Endothelial cell of umbilical vein (primary cell): ENCODE measurements around the gene KCNJ16. TPM values are rescaled to one million over a fixed set of nuclear protein-coding genes. Genes with fewer than 3 reads are reported as not detected.

Experiments used
- BruUV-seq: library from RNA; stranded (reverse); fragments of 400-500 nt; replicated peaks from 2 replicates; lab custom pipeline; 2021; lab: Mats Ljungman, UMichigan
- CTCF ChIA-PET: fragments of 300-600, 350-600 bp; sonication (Branson Sonifier 250); formaldehyde crosslinking; loops from one replicate; lab custom pipeline; 2021; ENCODE audit warnings: antibody characterized with exemption, inconsistent platforms; lab: Charles Lee
- POLR2A ChIA-PET: fragments of 300-600, 350-600 bp; sonication (Branson Sonifier 250); formaldehyde crosslinking; loops from one replicate; lab custom pipeline; 2021; ENCODE audit warnings: antibody characterized with exemption, inconsistent platforms; lab: Charles Lee
- DNase-seq: peaks from one replicate; pipeline ENCODE4 v3.0.0-alpha.2; 2011; ENCODE audit warnings: low read depth, low spot score
- FAIRE-seq: peaks from 2 replicates; lab custom pipeline; 2011; peaks lifted over from hg19 to GRCh38; lab: Jason Lieb, UNC
- H2AFZ ChIP-seq: 2 replicates; pipeline ENCODE4 v1.6.0; 2012; ENCODE audit warnings: low read depth, low read length, control low read depth, inconsistent platforms
- H3K27ac ChIP-seq: 2 replicates; pipeline ENCODE4 v1.5.1; 2011; ENCODE audit warnings: low read depth, mild to moderate bottlenecking, control low read depth, low read length, moderate library complexity; ENCODE audit not compliant: insufficient read depth
- H3K27me3 ChIP-seq, 2 experiments: 2 replicates each; pipeline versions ENCODE4 v1.6.0 to v1.6.1; 2011; ENCODE audit warnings: low read length in 2 of 2, mixed read lengths in 1 of 2; ENCODE audit not compliant: control insufficient read depth in 2 of 2, insufficient read depth in 2 of 2
- H3K36me3 ChIP-seq, 2 experiments: 2 replicates in 1 of 2; 3 replicates in 1 of 2; pipeline ENCODE4 v1.5.1; 2011; ENCODE audit warnings: low read length in 2 of 2, mild to moderate bottlenecking in 1 of 2, moderate library complexity in 1 of 2; ENCODE audit not compliant: control insufficient read depth in 2 of 2, insufficient read depth in 2 of 2; ENCODE audit errors: extremely low read depth in 1 of 2
- H3K4me1 ChIP-seq: 3 replicates; pipeline ENCODE4 v1.5.1; 2011; ENCODE audit warnings: mild to moderate bottlenecking, low read length; ENCODE audit not compliant: control insufficient read depth, insufficient read depth; ENCODE audit errors: extremely low read depth
- H3K4me2 ChIP-seq: 2 replicates; pipeline ENCODE4 v1.6.1; 2011; ENCODE audit warnings: low read length, control low read depth, mixed read lengths; ENCODE audit not compliant: insufficient read depth
- H3K4me3 ChIP-seq, 3 experiments: fragments of 200-600 bp in 1 of 3; sonication (generic), shearing (Covaris generic) in 1 of 3; replicated peaks in 1 of 3; 2 replicates each; pipeline ENCODE4 v1.5.1; 2011 to 2016; ENCODE audit warnings: control low read depth in 3 of 3, low read length in 3 of 3, mild to moderate bottlenecking in 2 of 3, inconsistent platforms in 1 of 3, low read depth in 1 of 3, moderate library complexity in 1 of 3; ENCODE audit not compliant: insufficient read depth in 1 of 3
- H3K79me2 ChIP-seq: 2 replicates; pipeline ENCODE4 v1.6.0; 2012; ENCODE audit warnings: low read length, inconsistent platforms; ENCODE audit not compliant: control insufficient read depth, insufficient read depth
- H3K9ac ChIP-seq: replicated peaks from 2 replicates; pipeline ENCODE3; 2011; ENCODE audit warnings: low read length, control low read depth; ENCODE audit not compliant: insufficient read depth; ENCODE audit errors: extremely low read depth
- H3K9me1 ChIP-seq: replicated peaks from 3 replicates; pipeline ENCODE4 v1.6.0; 2011; ENCODE audit warnings: mild to moderate bottlenecking, low read length; ENCODE audit not compliant: control insufficient read depth, insufficient read depth; ENCODE audit errors: extremely low read depth
- H3K9me3 ChIP-seq: replicated peaks from 2 replicates; pipeline ENCODE4 v1.5.1; 2012; ENCODE audit warnings: low read length, inconsistent platforms; ENCODE audit not compliant: control insufficient read depth, insufficient read depth
- H4K20me1 ChIP-seq: replicated peaks from 2 replicates; pipeline ENCODE3; 2011; ENCODE audit warnings: mild to moderate bottlenecking, low read length; ENCODE audit not compliant: control insufficient read depth, insufficient read depth; ENCODE audit errors: extremely low read depth
- CTCF ChIP-seq, 2 donors: IDR thresholded peaks; 1 replicate in 1 of 2; 2 replicates in 1 of 2; pipeline ENCODE4 v1.5.1; 2011; ENCODE audit warnings: low read length in 2 of 2, mild to moderate bottlenecking in 2 of 2, moderate library complexity in 2 of 2, control low read depth in 1 of 2, inconsistent platforms in 1 of 2, low read depth in 1 of 2; ENCODE audit not compliant: insufficient read depth in 1 of 2; ENCODE audit errors: extremely low read depth in 1 of 2
- EZH2 ChIP-seq: IDR thresholded peaks from 2 replicates; pipeline ENCODE4 v1.6.1; 2012; ENCODE audit warnings: borderline replicate concordance, low read depth, mild to moderate bottlenecking, moderate library complexity, low read length, inconsistent platforms; ENCODE audit not compliant: severe bottlenecking
- FOS ChIP-seq: IDR thresholded peaks from 2 replicates; pipeline ENCODE4 v1.6.1; 2011; ENCODE audit warnings: mild to moderate bottlenecking, low read length, moderate library complexity, borderline replicate concordance; ENCODE audit not compliant: insufficient read depth
- GATA2 ChIP-seq: IDR thresholded peaks from 2 replicates; pipeline ENCODE4 v1.7.0; 2011; ENCODE audit warnings: low read depth, mild to moderate bottlenecking, moderate library complexity, mixed read lengths, low read length; ENCODE audit not compliant: insufficient read length, insufficient read depth
- JUN ChIP-seq: IDR thresholded peaks from 2 replicates; pipeline ENCODE4 v1.6.1; 2011; ENCODE audit warnings: borderline replicate concordance, low read depth; ENCODE audit not compliant: insufficient read length, insufficient read depth
- MAX ChIP-seq: IDR thresholded peaks from 2 replicates; pipeline ENCODE4 v1.6.1; 2011; ENCODE audit not compliant: insufficient read depth, insufficient read length
- MYC ChIP-seq: IDR thresholded peaks from one replicate; pipeline ENCODE4 v1.6.1; 2011; ENCODE audit warnings: mild to moderate bottlenecking, low read depth, low read length
- POLR2A ChIP-seq: IDR thresholded peaks from 2 replicates; pipeline ENCODE4 v1.6.1; 2012; ENCODE audit warnings: low read depth, mild to moderate bottlenecking, control low read depth, low read length
- POLR2AphosphoS5 ChIP-seq: IDR thresholded peaks from 2 replicates; pipeline ENCODE4 v1.6.1; 2012; ENCODE audit warnings: low read depth, mild to moderate bottlenecking, control low read depth, low read length, moderate library complexity; ENCODE audit not compliant: insufficient read depth
- dilution Hi-C: fragments of 300-500 bp; cut with MboI; formaldehyde crosslinking; loops from one replicate; pipeline ENCODE4 v1.15.0; 2019; ENCODE audit warnings: low sequenced_read_pairs; ENCODE audit not compliant: extremely low pct_ligation_motif_present
- intact Hi-C: fragments of 100-400 bp; cut with micrococcal nuclease; formaldehyde crosslinking; loops from one replicate; pipeline ENCODE4 v1.10.0; 2022
- polyA plus RNA-seq, 4 experiments: library from polyadenylated mRNA; depleted of rRNA in 3 of 4; stranded (reverse) in 3 of 4; unstranded in 1 of 4; fragments of >200 nt; gene quantifications; 2 replicates each; pipeline versions ENCODE4 v1.2.1 to v1.2.3, GENCODE V29; 2011 to 2012; ENCODE audit warnings: missing spikeins in 1 of 4
- total RNA-seq: library from RNA; stranded (reverse); gene quantifications from 2 replicates; pipeline ENCODE4 v1.2.3, GENCODE V29; 2021

KCNJ16 gene
- total and polyA plus RNA-seq, 2 donors (not counting 3 experiments of a cell fraction or from before 2014, with no cell fraction given) = 0.07 TPM; not detected in 1

DNA sequence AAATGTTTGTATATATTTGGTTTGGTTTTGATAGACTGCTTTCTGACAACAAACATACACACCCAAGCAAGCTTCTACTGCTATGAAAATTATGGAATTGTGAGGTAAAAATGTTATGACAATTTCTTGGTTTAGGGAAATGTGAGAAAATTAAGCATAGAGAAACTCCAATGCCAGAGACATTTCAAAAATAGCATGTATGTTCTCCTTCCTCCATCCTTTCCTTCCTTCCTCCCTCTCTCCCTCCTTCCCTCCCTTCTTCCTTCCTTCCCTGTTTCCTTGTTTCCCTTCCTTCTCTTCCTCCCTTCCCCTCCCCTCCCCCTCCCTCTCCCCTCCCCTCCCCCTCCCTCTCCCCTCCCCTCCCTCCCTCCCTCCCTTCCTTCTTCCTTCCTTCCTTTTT is 109.2 kb downstream of the KCNJ16 start:
- intact Hi-C loops = no loop called here
- Histone ChIP-seq H3K79me2 (no peaks in the 10 kb centered on the region), H3K4me2 (no peak overlapping the region), H3K9me3 (no peaks in the 10 kb centered on the region), H3K9ac (no peak overlapping the region), H2AFZ (no peak overlapping the region), H3K9me1 (no peaks in the 10 kb centered on the region), H3K27ac (no peak overlapping the region), H3K4me1 (peaks cover 20% of the 10 kb centered on the region), H3K36me3 (no peaks in the 10 kb centered on the region), H3K4me3 (no peak overlapping the region), H3K27me3 (no peaks in the 10 kb centered on the region), H4K20me1 (no peaks in the 10 kb centered on the region)
- no peak for DNase-seq
- ChIA-PET CTCF (no interaction called here), POLR2A (no interaction called here)
- no TSS peak for BruUV-seq
- no peak for TF ChIP-seq JUN
- no peak for TF ChIP-seq POLR2A
- no peak for TF ChIP-seq MYC
- no peak for TF ChIP-seq MAX
- no peak for TF ChIP-seq EZH2
- no peak for TF ChIP-seq GATA2
- TF ChIP-seq CTCF (IDR thresholded peaks at IDR 0.05; ENCODE audit: extremely low read depth in 1 of 2, insufficient read depth in 1 of 2, low read depth in 1 of 2, low read length in 2 of 2) = no peak
- TF ChIP-seq FOS = no peak
- no peak for TF ChIP-seq POLR2AphosphoS5
- no peak for FAIRE-seq
- dilution Hi-C loops = no loop called here
